ENCODE results near the gene FBXO22.
"Not testable (repeated sequence)": the region's sequence is repeated elsewhere in the genome, so short reads cannot be mapped to it uniquely, and the experiment has no call there.

Gene FBXO22

GRCh38 chr15:75903331-75904239 is at the start of gene FBXO22:
FBXO22 (plus strand) TSS chr15:75903878; CDS start chr15:75903964, 86 bp downstream.
- DNase-seq (ENCODE audit: low spot score), result peak; percentile 90

GRCh38 chr15:75857886-75858285 is 45.8 kb upstream of the FBXO22 start:
- no peak for DNase-seq (ENCODE audit: low spot score)

GRCh38 chr15:75861750-75862402 is 41.8 kb upstream of the FBXO22 start:
- DNase-seq (ENCODE audit: low spot score), result no peak

GRCh38 chr15:75862796-75863195 is 40.9 kb upstream of the FBXO22 start:
- no peak for DNase-seq (ENCODE audit: low spot score)

GRCh38 chr15:75864213-75865059 is 39.2 kb upstream of the FBXO22 start:
- no peak for DNase-seq (ENCODE audit: low spot score)

- DNase-seq (ENCODE audit: low spot score), result not testable (repeated sequence)
These were observed 37.6 kb upstream of the FBXO22 start for GRCh38 chr15:75866045-75866444.

- no peak for DNase-seq (ENCODE audit: low spot score)
These were observed 36.8 kb upstream of the FBXO22 start for GRCh38 chr15:75866916-75867315.

- no peak for DNase-seq (ENCODE audit: low spot score)
These were observed 36.2 kb upstream of the FBXO22 start for GRCh38 chr15:75867449-75867848.

- no peak for DNase-seq (ENCODE audit: low spot score)
These were observed 35.7 kb upstream of the FBXO22 start for GRCh38 chr15:75868019-75868418.

GRCh38 chr15:75869446-75869845 is 34.2 kb upstream of the FBXO22 start:
- no peak for DNase-seq (ENCODE audit: low spot score)

- not testable (repeated sequence) for DNase-seq (ENCODE audit: low spot score)
These were observed 32.1 kb upstream of the FBXO22 start for GRCh38 chr15:75871589-75871988.

- no peak for DNase-seq (ENCODE audit: low spot score)
These were observed 31.2 kb upstream of the FBXO22 start for GRCh38 chr15:75872403-75872990.

GRCh38 chr15:75884041-75884440 is 19.6 kb upstream of the FBXO22 start:
- DNase-seq (ENCODE audit: low spot score), result peak; percentile 9

- DNase-seq (ENCODE audit: low spot score), result no peak
These were observed 16.5 kb upstream of the FBXO22 start for GRCh38 chr15:75887178-75887577.

GRCh38 chr15:75891895-75892294 is 11.8 kb upstream of the FBXO22 start:
- DNase-seq (ENCODE audit: low spot score), result peak; percentile 58

GRCh38 chr15:75895731-75896130 is 7.9 kb upstream of the FBXO22 start:
- DNase-seq (ENCODE audit: low spot score), result no peak

GRCh38 chr15:75900577-75900976 is 3.1 kb upstream of the FBXO22 start:
- no peak for DNase-seq (ENCODE audit: low spot score)

- DNase-seq (ENCODE audit: low spot score), result no peak
These were observed 1.5 kb upstream of the FBXO22 start for GRCh38 chr15:75902129-75902557.

- DNase-seq (ENCODE audit: low spot score), result no peak
These were observed 1.6 kb downstream of the FBXO22 start for GRCh38 chr15:75905231-75905630.

- not testable (repeated sequence) for DNase-seq (ENCODE audit: low spot score)
These were observed 6.7 kb downstream of the FBXO22 start for GRCh38 chr15:75910355-75910754.

- no peak for DNase-seq (ENCODE audit: low spot score)
These were observed 13.3 kb downstream of the FBXO22 start for GRCh38 chr15:75916978-75917377.

- no peak for DNase-seq (ENCODE audit: low spot score)
These were observed 14.5 kb downstream of the FBXO22 start for GRCh38 chr15:75918135-75918534.
